CD4-positive, alpha-beta T cell (primary cell): ENCODE results near the gene ABCG2. TPM values are rescaled to one million over a fixed set of nuclear protein-coding genes. Genes with fewer than 3 reads are reported as not detected.

Experiments used
- ATAC-seq: fragments of 200-7000 bp; cut with Tn5 transposase; one replicate; pipeline ENCODE4 v1.10.0; 2022; ENCODE audit warnings: mild to moderate bottlenecking; ENCODE audit not compliant: poor library complexity
- CTCF ChIA-PET: fragments of 350-600 bp; sonication (Branson Sonifier 250); formaldehyde crosslinking; loops from one replicate; lab custom pipeline; 2021; ENCODE audit warnings: antibody characterized with exemption, inconsistent platforms; lab: Charles Lee
- POLR2A ChIA-PET: fragments of 350-600 bp; sonication (Branson Sonifier 250); formaldehyde crosslinking; loops from one replicate; lab custom pipeline; 2021; ENCODE audit warnings: antibody characterized with exemption, inconsistent platforms; lab: Charles Lee
- DNase-seq, 14 experiments: peaks; one replicate each; pipeline ENCODE4 v3.0.0-alpha.2; 2013 to 2020; ENCODE audit warnings: mixed read lengths in 2 of 14
- H3K27ac ChIP-seq, 2 donors: one replicate each; pipeline versions ENCODE4 v1.5.1 to v1.7.0; 2013; ENCODE audit warnings: low read length in 2 of 2, low read depth in 1 of 2, mild to moderate bottlenecking in 1 of 2
- H3K27me3 ChIP-seq, 2 experiments: 1 replicate in 1 of 2; 2 replicates in 1 of 2; pipeline versions ENCODE4 v1.6.1 to v1.7.0; 2013; ENCODE audit warnings: low read length in 2 of 2, control low read depth in 1 of 2, mild to moderate bottlenecking in 1 of 2, moderate library complexity in 1 of 2; ENCODE audit not compliant: insufficient read depth in 2 of 2, control insufficient read depth in 1 of 2
- H3K36me3 ChIP-seq: one replicate; pipeline ENCODE4 v1.6.1; 2013; ENCODE audit warnings: low read length, control low read depth; ENCODE audit not compliant: insufficient read depth
- H3K4me1 ChIP-seq: one replicate; pipeline ENCODE4 v1.6.1; 2013; ENCODE audit warnings: low read length, control low read depth; ENCODE audit not compliant: insufficient read depth
- H3K4me3 ChIP-seq: one replicate; pipeline ENCODE4 v1.5.1; 2013; ENCODE audit warnings: mild to moderate bottlenecking, low read length, moderate library complexity
- H3K9me3 ChIP-seq, 2 experiments: 1 replicate in 1 of 2; 2 replicates in 1 of 2; pipeline versions ENCODE4 v1.6.1 to v1.7.0; 2013; ENCODE audit warnings: low read length in 2 of 2, mild to moderate bottlenecking in 2 of 2, control low read depth in 1 of 2, moderate library complexity in 1 of 2; ENCODE audit not compliant: control insufficient read depth in 1 of 2, insufficient read depth in 1 of 2
- H3K27ac Mint-ChIP-seq: one replicate; pipeline ENCODE4 v1.8.0; 2020; ENCODE audit warnings: mixed read lengths
- H3K27me3 Mint-ChIP-seq: one replicate; pipeline ENCODE4 v1.8.0; 2021; ENCODE audit warnings: mixed read lengths
- H3K36me3 Mint-ChIP-seq: one replicate; pipeline ENCODE4 v1.8.0; 2021; ENCODE audit warnings: low read depth, mixed read lengths
- H3K4me1 Mint-ChIP-seq: one replicate; pipeline ENCODE4 v1.8.0; 2021; ENCODE audit warnings: low read depth, mixed read lengths
- H3K4me3 Mint-ChIP-seq: one replicate; pipeline ENCODE4 v1.8.0; 2020; ENCODE audit warnings: mild to moderate bottlenecking, mixed read lengths
- H3K9me3 Mint-ChIP-seq: one replicate; pipeline ENCODE4 v1.8.0; 2020; ENCODE audit warnings: mixed read lengths
- intact Hi-C, 2 experiments: fragments of 100-400 bp; cut with DNase I in 1 of 2; cut with micrococcal nuclease in 1 of 2; formaldehyde crosslinking; loops; one replicate each; pipeline versions ENCODE4 v1.15.1 to v1.9.0; 2023 to 2025; cut with DNase I, micrococcal nuclease
- total RNA-seq, 174 experiments: library from RNA in 2 of 174; stranded (reverse) in 2 of 174; gene quantifications; one replicate each; pipeline ENCODE4 v1.2.3 and lab custom pipeline; 2021 to 2026
- TF ChIP-seq, protein P1 (sequence below): fragments of 200-600 bp; IDR thresholded peaks from one replicate; pipeline ENCODE4 v1.8.0; 2022; ENCODE audit warnings: antibody characterized with exemption, mild to moderate bottlenecking

Gene ABCG2
- total RNA-seq, 2 experiments from 2014 or later: not detected

DNA sequence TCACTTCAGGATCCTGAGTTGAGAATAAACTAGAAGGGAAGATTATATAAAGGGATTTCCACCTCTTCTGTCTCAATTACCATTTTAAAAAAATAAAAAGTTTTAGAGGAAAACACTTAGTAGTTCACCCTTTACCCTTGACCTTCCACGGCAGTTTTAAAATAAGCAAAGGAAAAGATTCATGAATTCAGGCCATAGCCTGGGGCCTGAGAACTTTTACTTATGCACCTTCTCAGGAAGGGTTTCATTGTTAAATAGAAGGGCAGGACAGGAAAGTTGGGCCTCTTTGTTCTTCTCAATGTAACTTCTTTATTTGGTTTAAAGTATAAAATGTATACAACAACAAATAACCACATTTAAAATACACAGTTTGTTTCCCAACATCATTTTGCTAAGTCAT lies 96.1 kb downstream of the ABCG2 start:
- intact Hi-C loops: no loop called here

DNA sequence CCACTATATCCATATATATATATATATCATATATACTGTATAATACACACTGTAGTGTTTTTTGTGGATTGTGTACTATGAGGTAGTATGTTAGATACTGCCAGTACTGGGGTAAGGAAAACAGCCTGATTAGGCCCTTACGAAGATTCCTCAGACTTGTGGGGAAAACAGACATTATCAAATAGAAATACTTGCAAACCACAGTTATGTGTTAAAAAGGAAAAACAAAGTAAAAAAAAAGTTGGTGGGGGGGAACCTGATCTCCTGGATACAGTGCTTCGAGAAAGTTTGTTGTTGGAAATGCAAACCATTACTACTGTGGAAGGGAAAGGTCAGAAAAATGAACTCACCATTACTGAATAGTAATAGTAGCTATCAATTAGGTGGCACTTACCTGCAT lies 98.0 kb downstream of the ABCG2 start:
- intact Hi-C loops: no loop called here
- TF ChIP-seq, protein P1, sequence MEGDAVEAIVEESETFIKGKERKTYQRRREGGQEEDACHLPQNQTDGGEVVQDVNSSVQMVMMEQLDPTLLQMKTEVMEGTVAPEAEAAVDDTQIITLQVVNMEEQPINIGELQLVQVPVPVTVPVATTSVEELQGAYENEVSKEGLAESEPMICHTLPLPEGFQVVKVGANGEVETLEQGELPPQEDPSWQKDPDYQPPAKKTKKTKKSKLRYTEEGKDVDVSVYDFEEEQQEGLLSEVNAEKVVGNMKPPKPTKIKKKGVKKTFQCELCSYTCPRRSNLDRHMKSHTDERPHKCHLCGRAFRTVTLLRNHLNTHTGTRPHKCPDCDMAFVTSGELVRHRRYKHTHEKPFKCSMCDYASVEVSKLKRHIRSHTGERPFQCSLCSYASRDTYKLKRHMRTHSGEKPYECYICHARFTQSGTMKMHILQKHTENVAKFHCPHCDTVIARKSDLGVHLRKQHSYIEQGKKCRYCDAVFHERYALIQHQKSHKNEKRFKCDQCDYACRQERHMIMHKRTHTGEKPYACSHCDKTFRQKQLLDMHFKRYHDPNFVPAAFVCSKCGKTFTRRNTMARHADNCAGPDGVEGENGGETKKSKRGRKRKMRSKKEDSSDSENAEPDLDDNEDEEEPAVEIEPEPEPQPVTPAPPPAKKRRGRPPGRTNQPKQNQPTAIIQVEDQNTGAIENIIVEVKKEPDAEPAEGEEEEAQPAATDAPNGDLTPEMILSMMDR: no peak
- no peaks in the 10 kb centered on the region for H3K4me1 ChIP-seq
- no peak overlapping the region for H3K4me3 ChIP-seq
- Mint-ChIP-seq H3K27me3 (no peaks in the 10 kb centered on the region), H3K9me3 (no peaks in the 10 kb centered on the region), H3K4me1 (no peaks in the 10 kb centered on the region), H3K4me3 (no peak overlapping the region), H3K27ac (no peak overlapping the region), H3K36me3 (peaks cover 61% of the 10 kb centered on the region)
- ATAC-seq: no peak
- H3K27me3 ChIP-seq: no peaks in the 10 kb centered on the region
- H3K27ac ChIP-seq: no peak overlapping the region
- peaks cover 9% of the 10 kb centered on the region for H3K36me3 ChIP-seq
- H3K9me3 ChIP-seq: no peaks in the 10 kb centered on the region
- ChIA-PET POLR2A (no interaction called here), CTCF (no interaction called here)
- no peak for DNase-seq

More for the DNA sequence above, 96.1 kb downstream of the ABCG2 start:
- no peak for ATAC-seq
- Histone ChIP-seq H3K36me3 (peaks cover 20% of the 10 kb centered on the region), H3K9me3 (no peaks in the 10 kb centered on the region), H3K27ac (no peak overlapping the region), H3K4me3 (no peak overlapping the region), H3K27me3 (no peaks in the 10 kb centered on the region), H3K4me1 (no peaks in the 10 kb centered on the region)
- Mint-ChIP-seq H3K4me3 (no peak overlapping the region), H3K36me3 (peaks cover 66% of the 10 kb centered on the region), H3K9me3 (no peaks in the 10 kb centered on the region), H3K27ac (no peak overlapping the region), H3K27me3 (no peaks in the 10 kb centered on the region), H3K4me1 (no peaks in the 10 kb centered on the region)
- no peak for DNase-seq
- TF ChIP-seq, protein P1: no peak
- ChIA-PET POLR2A (no interaction called here), CTCF (no interaction called here)

DNA sequence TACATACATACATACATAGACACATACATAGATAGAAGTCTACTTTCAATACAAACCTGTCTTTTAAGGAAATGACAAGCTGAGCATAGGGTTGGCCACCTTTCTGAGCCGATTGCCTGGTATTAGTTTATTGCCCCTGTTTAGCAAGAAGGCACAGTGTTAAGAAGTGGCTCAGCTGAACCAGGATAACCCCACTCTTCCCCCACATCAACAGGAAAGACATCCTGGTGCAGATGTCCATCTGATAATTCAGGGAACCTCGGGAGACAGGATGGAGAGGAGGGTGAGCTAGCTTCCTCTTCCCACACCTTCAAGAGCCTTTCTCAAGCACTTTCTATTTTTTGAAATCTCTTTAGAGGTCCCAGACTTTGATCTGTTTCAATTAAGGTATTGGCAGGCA lies 98.7 kb downstream of the ABCG2 start:
- no peak overlapping the region for H3K4me3 Mint-ChIP-seq
- ChIA-PET POLR2A (no interaction called here), CTCF (no interaction called here)
- Histone ChIP-seq H3K4me3 (no peak overlapping the region), H3K36me3 (peaks cover 4% of the 10 kb centered on the region), H3K27ac (no peak overlapping the region), H3K27me3 (no peaks in the 10 kb centered on the region), H3K9me3 (no peaks in the 10 kb centered on the region), H3K4me1 (no peaks in the 10 kb centered on the region)
- H3K9me3 Mint-ChIP-seq: no peaks in the 10 kb centered on the region
- ATAC-seq (no peak), DNase-seq (no peak)
- peaks cover 57% of the 10 kb centered on the region for H3K36me3 Mint-ChIP-seq
- H3K4me1 Mint-ChIP-seq: no peaks in the 10 kb centered on the region
- no peak overlapping the region for H3K27ac Mint-ChIP-seq
- H3K27me3 Mint-ChIP-seq: no peaks in the 10 kb centered on the region
- TF ChIP-seq, protein P1: no peak
- intact Hi-C loops: no loop called here
